ENCODE measurements around the gene GATAD2A. TPM values are rescaled to one million over a fixed set of nuclear protein-coding genes. Genes with fewer than 3 reads are reported as not detected.

The GATAD2A gene
- total and polyA plus RNA-seq, 7 donors = 18.5 to 138 (median 30.2) TPM

GRCh38 chr19:19502808-19503602 lies 97.5 kb downstream of the GATAD2A start:
- no peak overlapping the region for H3K27ac ChIP-seq
- WGBS, 2 donors = 89 to 92% methylated on average over 18 of the region's 18 CpGs
- H3K4me1 ChIP-seq = no peaks in the 10 kb centered on the region
- H3K9me3 ChIP-seq = no peaks in the 10 kb centered on the region
- peaks cover 15 to 96% (median 57%) of the 10 kb centered on the region in 4 donors for H3K36me3 ChIP-seq
- no peak for TF ChIP-seq POLR2AphosphoS5 (IDR thresholded peaks at IDR 0.05)
- no peak for TF ChIP-seq CTCF (IDR thresholded peaks at IDR 0.05)
- TF ChIP-seq POLR2A (IDR thresholded peaks at IDR 0.05) = no peak
- no peak for TF ChIP-seq EP300 (IDR thresholded peaks at IDR 0.05)
- no peak for DNase-seq
- intact Hi-C loops (cut with DNase I) = no loop called here
- no peak overlapping the region for H3K4me3 ChIP-seq
- no peaks in the 10 kb centered on the region for H3K27me3 ChIP-seq

GRCh38 chr19:19504754-19505668 lies 99.5 kb downstream of the GATAD2A start:
- no peak overlapping the region for H3K4me3 ChIP-seq
- H3K27ac ChIP-seq = no peak overlapping the region
- peaks cover 10 to 76% (median 39%) of the 10 kb centered on the region in 4 donors for H3K36me3 ChIP-seq
- TF ChIP-seq CTCF (IDR thresholded peaks at IDR 0.05) = no peak
- no peak for TF ChIP-seq EP300 (IDR thresholded peaks at IDR 0.05)
- no peak for TF ChIP-seq POLR2AphosphoS5 (IDR thresholded peaks at IDR 0.05)
- TF ChIP-seq POLR2A (IDR thresholded peaks at IDR 0.05) = no peak
- intact Hi-C loops (cut with DNase I) = no loop called here
- WGBS, 2 donors = 93% methylated on average over 23 of the region's 23 CpGs
- DNase-seq = no peak
- no peaks in the 10 kb centered on the region for H3K27me3 ChIP-seq
- no peaks in the 10 kb centered on the region for H3K9me3 ChIP-seq
- H3K4me1 ChIP-seq = no peaks in the 10 kb centered on the region

- peaks cover 10 to 68% (median 35%) of the 10 kb centered on the region in 4 donors for H3K36me3 ChIP-seq
- H3K4me3 ChIP-seq = no peak overlapping the region
- intact Hi-C loops (cut with DNase I) = no loop called here
- H3K9me3 ChIP-seq = no peaks in the 10 kb centered on the region
- no peak for DNase-seq
- 94 to 95% methylated on average over 27 of the region's 27 CpGs for WGBS, 2 donors
- H3K27me3 ChIP-seq = no peaks in the 10 kb centered on the region
- no peaks in the 10 kb centered on the region for H3K4me1 ChIP-seq
- TF ChIP-seq CTCF (IDR thresholded peaks at IDR 0.05) (no peak), EP300 (IDR thresholded peaks at IDR 0.05) (no peak), POLR2A (IDR thresholded peaks at IDR 0.05) (no peak), POLR2AphosphoS5 (IDR thresholded peaks at IDR 0.05) (no peak)
- no peak overlapping the region for H3K27ac ChIP-seq
Observed at GRCh38 chr19:19505669-19506326, 100.3 kb downstream of the GATAD2A start.

GRCh38 chr19:19506592-19506991 lies 101.1 kb downstream of the GATAD2A start:
- Histone ChIP-seq H3K4me1 (no peaks in the 10 kb centered on the region), H3K4me3 (no peak overlapping the region), H3K9me3 (no peaks in the 10 kb centered on the region), H3K36me3 (peaks cover 10 to 60% (median 29%) of the 10 kb centered on the region in 4 donors), H3K27me3 (no peaks in the 10 kb centered on the region), H3K27ac (no peak overlapping the region)
- DNase-seq = no peak
- TF ChIP-seq POLR2AphosphoS5 (IDR thresholded peaks at IDR 0.05) (no peak), CTCF (IDR thresholded peaks at IDR 0.05) (no peak), POLR2A (IDR thresholded peaks at IDR 0.05) (no peak), EP300 (IDR thresholded peaks at IDR 0.05) (no peak)
- 91 to 94% methylated on average over 12 of the region's 12 CpGs for WGBS, 2 donors
- intact Hi-C loops (cut with DNase I) = no loop called here

Data from sigmoid colon (tissue), 7 donors.